ENCODE data around the gene KCNK4.

- TF ChIP-seq CTCF (optimal IDR thresholded peaks at IDR 0.05 in 1 of 3, IDR thresholded peaks at IDR 0.05 in 1 of 3, conservative IDR thresholded peaks at IDR 0.05 in 1 of 3; ENCODE audit: extremely low read depth in 1 of 3, insufficient read depth in 2 of 3, low read length in 3 of 3) (peak in 2 of 3 experiments; percentile 40 to 67), EZH2 (IDR thresholded peaks at IDR 0.05; ENCODE audit: low read length) (no peak)
Measured at GRCh38 chr11:64252003-64252872, 38.9 kb upstream of the KCNK4 start.
